VCaP (cell line): Measurements from ENCODE around the gene PHACTR1.

Experiments
- H3K27ac ChIP-seq: fragments of 450-650 bp; 2 replicates; pipeline ENCODE4 v1.5.1; 2017
- CTCF ChIP-seq: fragments of 450-650 bp; conservative IDR thresholded peaks from 2 replicates; pipeline ENCODE4 v1.5.1; 2017; ENCODE audit warnings: mild to moderate bottlenecking, moderate library complexity

Gene PHACTR1

GRCh38 chr6:13183415-13184088 is 467.0 kb downstream of the PHACTR1 start:
- H3K27ac ChIP-seq: no peak overlapping the region
- TF ChIP-seq CTCF: no peak

GRCh38 chr6:13184089-13184468 is 467.5 kb downstream of the PHACTR1 start:
- no peak for TF ChIP-seq CTCF
- no peak overlapping the region for H3K27ac ChIP-seq

GRCh38 chr6:13184547-13184946 is 468.0 kb downstream of the PHACTR1 start:
- H3K27ac ChIP-seq: no peak overlapping the region
- TF ChIP-seq CTCF: no peak

DNA sequence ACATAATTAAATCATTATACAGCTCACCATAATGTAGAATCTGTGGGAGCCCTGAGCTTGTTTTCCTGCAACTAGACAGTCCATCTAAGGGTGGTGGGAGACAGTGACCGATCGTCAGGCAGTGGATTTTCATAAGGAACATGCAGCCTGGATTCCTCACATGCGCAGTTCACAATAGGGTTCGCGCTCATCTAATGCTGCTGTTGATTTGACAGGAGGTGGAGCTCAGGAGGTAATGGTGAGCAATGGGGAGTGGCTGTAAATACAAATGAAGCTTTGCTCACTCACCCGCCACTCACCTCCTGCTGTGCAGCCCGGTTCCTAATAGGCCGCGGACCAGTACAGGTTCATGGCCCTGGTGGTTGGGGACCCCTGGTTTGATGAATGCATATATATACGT is 470.3 kb downstream of the PHACTR1 start:
- TF ChIP-seq CTCF: no peak
- no peak overlapping the region for H3K27ac ChIP-seq

DNA sequence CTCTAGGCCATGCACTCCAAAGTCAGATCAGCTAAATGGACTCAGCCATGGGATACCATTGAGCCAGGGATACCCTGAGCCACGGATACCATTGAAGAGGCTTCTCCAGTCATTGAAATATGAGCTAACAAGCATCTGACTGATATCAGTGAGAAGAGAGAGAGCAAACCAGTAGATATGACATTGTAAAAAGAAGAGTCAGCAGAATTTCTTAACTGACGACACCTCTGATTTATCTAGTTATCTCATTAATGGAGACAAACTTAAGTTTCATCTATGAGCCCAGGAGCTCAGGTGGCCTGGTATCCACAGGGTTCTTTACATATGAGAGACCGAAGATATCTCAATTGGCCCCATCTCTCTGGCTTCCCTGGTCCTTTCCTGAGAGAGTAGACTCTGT is 471.1 kb downstream of the PHACTR1 start:
- H3K27ac ChIP-seq: no peak overlapping the region
- TF ChIP-seq CTCF: no peak

GRCh38 chr6:13188306-13188705 is 471.7 kb downstream of the PHACTR1 start:
- H3K27ac ChIP-seq: no peak overlapping the region
- no peak for TF ChIP-seq CTCF

DNA sequence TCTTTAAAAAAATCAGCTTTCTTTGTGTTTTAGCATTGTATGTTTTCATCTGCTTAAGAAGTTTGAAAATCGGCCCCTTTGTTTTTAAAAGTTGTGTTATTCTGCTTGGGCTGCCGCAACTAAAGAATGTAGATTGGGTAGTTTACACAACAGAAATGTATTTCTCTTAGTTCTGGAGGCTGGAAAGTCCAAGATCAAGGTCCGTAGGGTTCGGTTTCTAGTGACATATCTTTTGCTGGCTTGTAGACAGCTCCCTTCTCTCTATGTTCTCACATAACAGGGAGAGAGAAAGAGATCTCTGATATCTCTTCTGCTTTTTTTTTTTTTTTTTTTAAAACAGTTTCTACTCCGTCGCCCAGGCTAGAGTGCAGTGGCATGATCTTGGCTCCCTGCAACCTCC is 473.1 kb downstream of the PHACTR1 start:
- no peak overlapping the region for H3K27ac ChIP-seq
- TF ChIP-seq CTCF: no peak
